ENCODE data around the gene NDST4. TPM values are rescaled to one million over a fixed set of nuclear protein-coding genes. Genes with fewer than 3 reads are reported as not detected.

Gene NDST4
- total and polyA plus RNA-seq, 2 of the 13 experiments (the other 11 are each of a cell fraction or from before 2014, with no cell fraction given) = not detected

- TF ChIP-seq ZNF614 (CRISPR knock-in tag; IDR thresholded peaks at IDR 0.05; ENCODE audit: borderline replicate concordance) (no peak), NAIF1 (CRISPR knock-in tag; IDR thresholded peaks at IDR 0.05; ENCODE audit: borderline replicate concordance) (no peak), RERE (CRISPR knock-in tag; IDR thresholded peaks at IDR 0.05; ENCODE audit: low read depth) (no peak), GZF1 (CRISPR knock-in tag; IDR thresholded peaks at IDR 0.05) (no peak)
Observed at GRCh38 chr4:115113506-115114106, at the start of gene NDST4 (continued).

- Histone ChIP-seq H3K27ac (ENCODE audit: extremely low read length, insufficient read depth, low read length) (no peak overlapping the region), H3K4me3 (replicated peaks in 1 of 3; ENCODE audit: insufficient read depth in 1 of 3, low read depth in 2 of 3, low read length in 3 of 3) (no peak overlapping the region), H3K36me3 (replicated peaks in 1 of 2; ENCODE audit: control insufficient read depth in 1 of 2, insufficient read depth in 2 of 2, low read length in 2 of 2) (no peaks in the 10 kb centered on the region), H3K79me2 (ENCODE audit: insufficient read depth, low read length) (no peaks in the 10 kb centered on the region), H4K20me1 (ENCODE audit: insufficient read depth, low read length) (no peaks in the 10 kb centered on the region), H2AFZ (ENCODE audit: low read length) (no peak overlapping the region), H3K9ac (ENCODE audit: insufficient read depth, low read depth, low read length) (no peak overlapping the region), H3K4me1 (ENCODE audit: insufficient read depth, low read length) (no peaks in the 10 kb centered on the region), H3K4me2 (ENCODE audit: low read depth, low read length) (no peak overlapping the region), H3K27me3 (ENCODE audit: control insufficient read depth in 1 of 2, insufficient read depth in 2 of 2, low read length in 2 of 2) (no peaks in the 10 kb centered on the region), H3K9me3 (ENCODE audit: low read length) (no peaks in the 10 kb centered on the region)
- FAIRE-seq (no peak), DNase-seq (ENCODE audit: low spot score) (no peak), ATAC-seq (no peak)
- intact Hi-C loops (cut with micrococcal nuclease; ENCODE audit: unreplicated experiment) = no loop called here
- WGBS (ENCODE audit: low lambda C conversion rate) = 0% methylated on average over 1 of the region's 1 CpG
- in situ Hi-C loops (cut with HindIII; ENCODE audit: extremely low pct_ligation_motif_present, low pct_unique_long_range_greater_than_20kb) = no loop called here
- ChIA-PET POLR2A (no interaction called here), CTCF (ENCODE audit: low intra/inter-chr PET ratio, low total read pairs) (no interaction called here)
- no TSS peak for BruUV-seq (replicated peaks)
- TF ChIP-seq ZNF761 (CRISPR knock-in tag; conservative IDR thresholded peaks at IDR 0.05) (no peak), NCOR1 (IDR thresholded peaks at IDR 0.05; ENCODE audit: borderline replicate concordance, low read length) (no peak), ZNF704 (CRISPR knock-in tag; IDR thresholded peaks at IDR 0.05; ENCODE audit: borderline replicate concordance) (no peak), TOPORS (CRISPR knock-in tag; IDR thresholded peaks at IDR 0.05) (no peak), RXRA (CRISPR knock-in tag; IDR thresholded peaks at IDR 0.05) (no peak), KMT2A (CRISPR knock-in tag; IDR thresholded peaks at IDR 0.05) (no peak), BCL6 (CRISPR knock-in tag; IDR thresholded peaks at IDR 0.05) (no peak), CSRNP1 (CRISPR knock-in tag; IDR thresholded peaks at IDR 0.05) (no peak), HNF1B (CRISPR knock-in tag; IDR thresholded peaks at IDR 0.05) (no peak), ZNF20 (CRISPR knock-in tag; IDR thresholded peaks at IDR 0.05) (no peak)
Observed at GRCh38 chr4:115159141-115159540, 45.7 kb upstream of the NDST4 start.
